ENCODE measurements around the gene LTB. TPM values are rescaled to one million over a fixed set of nuclear protein-coding genes. Genes with fewer than 3 reads are reported as not detected.
"Not testable (repeated sequence)": the region's sequence is repeated elsewhere in the genome, so short reads cannot be mapped to it uniquely, and the experiment has no call there.

The LTB gene
- total RNA-seq, 2 donors from 2014 or later, result not detected

DNA sequence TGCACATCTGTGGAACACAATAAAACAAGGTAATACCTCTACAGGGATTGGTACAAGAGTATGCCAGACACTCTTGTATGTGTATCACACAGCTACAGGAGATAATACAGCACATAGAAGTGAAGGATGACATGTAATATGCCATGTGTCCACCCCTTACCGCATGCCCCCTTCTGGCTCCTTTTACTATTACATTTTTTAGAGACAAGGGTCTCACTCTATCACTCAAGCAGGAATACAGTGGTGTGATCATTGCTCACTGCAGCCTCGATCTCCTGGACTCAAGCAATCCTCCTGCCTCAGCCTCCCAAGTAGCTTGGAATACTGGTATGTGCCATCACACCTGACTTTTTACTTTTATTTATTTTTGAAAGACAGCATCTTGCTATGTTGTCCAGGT lies 14.8 kb upstream of the LTB start:
- no peak for DNase-seq (ENCODE audit: low spot score)
- no peak overlapping the region for H3K27ac ChIP-seq
- no peak overlapping the region for H3K4me3 ChIP-seq
- no peaks in the 10 kb centered on the region for H3K27me3 ChIP-seq
- peak in 1 of 2 donors; percentile 45 for TF ChIP-seq CTCF (IDR thresholded peaks at IDR 0.05)
- H3K36me3 ChIP-seq, result no peaks in the 10 kb centered on the region
- no peaks in the 10 kb centered on the region for H3K4me1 ChIP-seq
- no peaks in the 10 kb centered on the region for H3K9me3 ChIP-seq

GRCh38 chr6:31592396-31592771 lies 10.2 kb upstream of the LTB start:
- H3K4me3 ChIP-seq, result no peak overlapping the region

GRCh38 chr6:31590691-31591090 lies 8.5 kb upstream of the LTB start:
- not testable (repeated sequence) for H3K27me3 ChIP-seq; H3K4me3 ChIP-seq; H3K27ac ChIP-seq; H3K9me3 ChIP-seq; H3K4me1 ChIP-seq; DNase-seq (ENCODE audit: low spot score); H3K36me3 ChIP-seq

More at GRCh38 chr6:31592396-31592771, 10.2 kb upstream of the LTB start:
- no peak overlapping the region for H3K27ac ChIP-seq
- no peaks in the 10 kb centered on the region for H3K9me3 ChIP-seq
- no peaks in the 10 kb centered on the region for H3K36me3 ChIP-seq
- TF ChIP-seq CTCF (IDR thresholded peaks at IDR 0.05), result no peak
- no peak for DNase-seq (ENCODE audit: low spot score)
- no peaks in the 10 kb centered on the region for H3K27me3 ChIP-seq
- no peaks in the 10 kb centered on the region for H3K4me1 ChIP-seq

DNA sequence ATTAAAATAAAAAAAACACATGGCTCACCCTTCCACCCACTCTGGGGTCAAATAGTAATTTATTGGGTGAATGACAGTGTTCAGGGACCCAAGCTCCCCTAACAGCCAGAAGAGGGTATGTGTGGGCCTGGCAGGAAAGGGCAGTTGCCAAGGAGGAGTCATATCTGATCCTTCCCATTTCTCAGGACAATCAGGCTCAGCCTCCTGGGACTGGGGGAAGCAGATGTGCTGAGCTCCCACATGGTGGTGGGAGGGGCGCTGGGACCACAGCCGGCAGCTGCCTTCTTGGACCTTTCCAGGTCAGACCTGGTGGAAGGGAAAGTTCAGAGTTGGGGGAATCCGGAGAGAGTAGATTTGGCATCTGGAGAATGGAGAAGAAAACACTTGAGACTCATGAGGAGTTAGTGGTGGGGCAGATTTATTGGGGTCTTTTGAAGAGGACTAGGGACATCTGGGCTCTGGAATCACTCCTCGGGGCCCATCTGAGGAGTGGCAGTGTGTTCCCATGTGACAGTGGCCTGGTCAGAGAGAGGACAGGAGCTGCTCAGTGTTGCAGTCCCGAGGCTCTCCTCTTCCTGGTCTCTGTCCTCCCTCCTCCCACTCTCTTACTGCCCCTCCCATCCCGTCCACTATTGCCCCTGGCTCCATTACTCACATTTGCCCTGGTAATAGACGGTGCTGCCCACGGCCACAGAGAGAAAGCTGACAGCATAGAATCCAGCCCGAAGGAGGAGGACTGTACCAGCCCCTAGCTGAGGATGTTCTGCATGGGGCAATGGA lies 6.8 kb upstream of the LTB start:
- no peak overlapping the region for H3K4me3 ChIP-seq
- H3K27ac ChIP-seq, result no peak overlapping the region
- no peaks in the 10 kb centered on the region for H3K36me3 ChIP-seq
- TF ChIP-seq CTCF (IDR thresholded peaks at IDR 0.05), result no peak
- H3K9me3 ChIP-seq, result no peaks in the 10 kb centered on the region
- DNase-seq (ENCODE audit: low spot score), result no peak
- H3K27me3 ChIP-seq, result no peaks in the 10 kb centered on the region
- no peaks in the 10 kb centered on the region for H3K4me1 ChIP-seq

DNA sequence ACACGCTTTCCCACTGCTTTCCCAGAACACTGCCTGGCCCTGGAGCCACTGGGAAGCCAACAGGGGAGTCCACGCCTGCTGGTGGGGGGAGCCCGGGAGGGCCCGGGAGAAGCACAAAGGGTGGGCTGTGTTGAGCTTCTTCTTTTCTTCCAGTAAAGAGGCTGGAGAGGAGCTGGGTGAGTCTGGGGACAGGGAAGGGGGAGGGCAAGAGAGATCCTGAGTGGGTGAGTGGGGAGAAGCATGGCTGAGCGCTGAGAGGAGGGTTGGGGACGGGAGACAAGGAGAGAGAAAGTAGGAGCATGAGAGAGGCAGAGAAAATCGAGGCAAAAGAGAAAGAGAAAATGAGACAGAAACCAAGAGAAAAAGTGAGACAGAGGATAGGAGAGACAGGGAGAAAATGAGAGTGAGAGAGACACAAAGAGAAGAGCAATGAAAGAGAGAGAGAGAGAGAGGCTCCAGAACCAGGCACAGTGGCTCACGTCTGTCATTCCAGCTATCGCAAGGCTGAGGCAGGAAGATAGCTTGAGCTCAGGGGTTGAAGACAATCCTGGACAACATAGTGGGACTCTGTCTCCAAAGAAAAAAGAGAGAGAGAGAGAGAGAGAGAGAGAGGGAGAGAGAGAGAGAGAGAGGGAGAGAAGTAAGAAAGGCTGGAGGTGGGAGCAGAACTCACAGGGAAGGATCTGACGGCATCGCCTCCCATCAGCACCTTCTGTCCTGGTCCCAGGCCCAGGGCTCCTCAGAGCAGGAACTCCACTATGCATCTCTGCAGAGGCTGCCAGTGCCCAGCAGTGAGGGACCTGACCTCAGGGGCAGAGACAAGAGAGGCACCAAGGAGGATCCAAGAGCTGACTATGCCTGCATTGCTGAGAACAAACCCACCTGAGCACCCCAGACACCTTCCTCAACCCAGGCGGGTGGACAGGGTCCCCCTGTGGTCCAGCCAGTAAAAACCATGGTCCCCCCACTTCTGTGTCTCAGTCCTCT lies 5.9 kb upstream of the LTB start:
- Histone ChIP-seq H3K9me3 (no peaks in the 10 kb centered on the region), H3K4me3 (no peak overlapping the region), H3K27me3 (no peaks in the 10 kb centered on the region), H3K4me1 (no peaks in the 10 kb centered on the region), H3K27ac (no peak overlapping the region), H3K36me3 (no peaks in the 10 kb centered on the region)
- TF ChIP-seq CTCF (IDR thresholded peaks at IDR 0.05), result no peak
- DNase-seq (ENCODE audit: low spot score), result no peak

Measured in right atrium auricular region (tissue), 2 donors.